ENCODE measurements around the gene HTRA2.

Gene HTRA2

GRCh38 chr2:74582184-74582583 is 52.5 kb downstream of the HTRA2 start:
- TF ChIP-seq, protein P1, sequence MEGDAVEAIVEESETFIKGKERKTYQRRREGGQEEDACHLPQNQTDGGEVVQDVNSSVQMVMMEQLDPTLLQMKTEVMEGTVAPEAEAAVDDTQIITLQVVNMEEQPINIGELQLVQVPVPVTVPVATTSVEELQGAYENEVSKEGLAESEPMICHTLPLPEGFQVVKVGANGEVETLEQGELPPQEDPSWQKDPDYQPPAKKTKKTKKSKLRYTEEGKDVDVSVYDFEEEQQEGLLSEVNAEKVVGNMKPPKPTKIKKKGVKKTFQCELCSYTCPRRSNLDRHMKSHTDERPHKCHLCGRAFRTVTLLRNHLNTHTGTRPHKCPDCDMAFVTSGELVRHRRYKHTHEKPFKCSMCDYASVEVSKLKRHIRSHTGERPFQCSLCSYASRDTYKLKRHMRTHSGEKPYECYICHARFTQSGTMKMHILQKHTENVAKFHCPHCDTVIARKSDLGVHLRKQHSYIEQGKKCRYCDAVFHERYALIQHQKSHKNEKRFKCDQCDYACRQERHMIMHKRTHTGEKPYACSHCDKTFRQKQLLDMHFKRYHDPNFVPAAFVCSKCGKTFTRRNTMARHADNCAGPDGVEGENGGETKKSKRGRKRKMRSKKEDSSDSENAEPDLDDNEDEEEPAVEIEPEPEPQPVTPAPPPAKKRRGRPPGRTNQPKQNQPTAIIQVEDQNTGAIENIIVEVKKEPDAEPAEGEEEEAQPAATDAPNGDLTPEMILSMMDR (IDR thresholded peaks at IDR 0.05) = no peak
- TF ChIP-seq ZFX (IDR thresholded peaks at IDR 0.05; ENCODE audit: borderline replicate concordance) = no peak
- H3K27ac ChIP-seq = no peak overlapping the region
